ENCODE data around the gene TMEM192.
"Not testable (repeated sequence)": the region's sequence is repeated elsewhere in the genome, so short reads cannot be mapped to it uniquely, and the experiment has no call there.

The TMEM192 gene

GRCh38 chr4:165088366-165088765 is 24.3 kb downstream of the TMEM192 start:
- DNase-seq, result no peak

GRCh38 chr4:165085946-165086345 is 26.7 kb downstream of the TMEM192 start:
- no peak for DNase-seq

GRCh38 chr4:165084787-165085186 is 27.9 kb downstream of the TMEM192 start:
- DNase-seq, result not testable (repeated sequence)

GRCh38 chr4:165079476-165079875 is 33.2 kb downstream of the TMEM192 start:
- DNase-seq, result peak; percentile 68 to 79

- DNase-seq, result no peak
These were observed 35.6 kb downstream of the TMEM192 start for GRCh38 chr4:165077034-165077578.

GRCh38 chr4:165073346-165073745 is 39.3 kb downstream of the TMEM192 start:
- DNase-seq, result not testable (repeated sequence)

- DNase-seq, result no peak
These were observed 42.1 kb downstream of the TMEM192 start for GRCh38 chr4:165070560-165070959.

GRCh38 chr4:165060938-165061337 is 51.7 kb downstream of the TMEM192 start:
- DNase-seq, result no peak

GRCh38 chr4:165059386-165059785 is 53.3 kb downstream of the TMEM192 start:
- no peak for DNase-seq

GRCh38 chr4:165058666-165059065 is 54.0 kb downstream of the TMEM192 start:
- DNase-seq, result no peak

- DNase-seq, result no peak
These were observed 57.1 kb downstream of the TMEM192 start for GRCh38 chr4:165055601-165056000.

- DNase-seq, result no peak
These were observed 59.0 kb downstream of the TMEM192 start, which contains the start of gene TRIM75 for GRCh38 chr4:165053645-165054044. TSS of gene TRIM75 (plus strand) at chr4:165053866. CDS start at chr4:165059148, 5,282 bp downstream.

- no peak for DNase-seq
These were observed 60.0 kb downstream of the TMEM192 start for GRCh38 chr4:165052627-165053026.

GRCh38 chr4:165048170-165048569 is 64.5 kb downstream of the TMEM192 start:
- DNase-seq, result no peak

GRCh38 chr4:165031436-165032211 is 81.0 kb downstream of the TMEM192 start, which contains the start of gene TRIM60:
TSS of gene TRIM60 (plus strand) at chr4:165031999. CDS start at chr4:165040073, 8,074 bp downstream.
- no peak for DNase-seq

GRCh38 chr4:165027762-165028402 is 84.8 kb downstream of the TMEM192 start:
- no peak for DNase-seq

- DNase-seq, result not testable (repeated sequence)
These were observed 86.9 kb downstream of the TMEM192 start for GRCh38 chr4:165025782-165026181.
